ENCODE measurements around the gene ERC2. TPM values are rescaled to one million over a fixed set of nuclear protein-coding genes. Genes with fewer than 3 reads are reported as not detected.

Gene ERC2
- total RNA-seq, 6 donors from 2014 or later = 0.67 to 14.7 (median 1.3) TPM

GRCh38 chr3:55955891-55956477, 512.3 kb downstream of the ERC2 start:
- H3K4me1 ChIP-seq = no peaks in the 10 kb centered on the region
- H3K27ac ChIP-seq = no peak overlapping the region
- no peaks in the 10 kb centered on the region for H3K36me3 ChIP-seq
- no peaks in the 10 kb centered on the region for H3K27me3 ChIP-seq
- no peak for ATAC-seq (ENCODE audit: low FRiP score in 2 of 2)
- 76 to 78% methylated on average over 4 of the region's 4 CpGs for WGBS, 2 donors
- no peaks in the 10 kb centered on the region for H3K9me3 ChIP-seq
- no peak overlapping the region for H3K4me3 ChIP-seq
- TF ChIP-seq CTCF (IDR thresholded peaks at IDR 0.05) (no peak), EP300 (IDR thresholded peaks at IDR 0.05) (no peak), POLR2AphosphoS5 (IDR thresholded peaks at IDR 0.05) (no peak), POLR2A (IDR thresholded peaks at IDR 0.05) (no peak)
- no peak for DNase-seq

GRCh38 chr3:55951388-55951787, 516.9 kb downstream of the ERC2 start:
- 77 to 82% methylated on average over 4 of the region's 4 CpGs for WGBS, 2 donors
- H3K36me3 ChIP-seq = no peaks in the 10 kb centered on the region
- DNase-seq (no peak), ATAC-seq (ENCODE audit: low FRiP score in 2 of 2) (no peak)
- no peaks in the 10 kb centered on the region for H3K27me3 ChIP-seq
- H3K4me1 ChIP-seq = no peaks in the 10 kb centered on the region
- no peak for TF ChIP-seq POLR2AphosphoS5 (IDR thresholded peaks at IDR 0.05)
- TF ChIP-seq POLR2A (IDR thresholded peaks at IDR 0.05) = no peak
- no peak for TF ChIP-seq EP300 (IDR thresholded peaks at IDR 0.05)
- no peak for TF ChIP-seq CTCF (IDR thresholded peaks at IDR 0.05)
- H3K27ac ChIP-seq = no peak overlapping the region
- no peak overlapping the region for H3K4me3 ChIP-seq
- H3K9me3 ChIP-seq = no peaks in the 10 kb centered on the region

GRCh38 chr3:55947406-55947805, 520.9 kb downstream of the ERC2 start:
- H3K9me3 ChIP-seq = no peaks in the 10 kb centered on the region
- no peak for DNase-seq
- ATAC-seq (ENCODE audit: low FRiP score in 2 of 2) = no peak
- no peak for TF ChIP-seq EP300 (IDR thresholded peaks at IDR 0.05)
- no peak for TF ChIP-seq CTCF (IDR thresholded peaks at IDR 0.05)
- TF ChIP-seq POLR2A (IDR thresholded peaks at IDR 0.05) = no peak
- TF ChIP-seq POLR2AphosphoS5 (IDR thresholded peaks at IDR 0.05) = no peak
- H3K4me1 ChIP-seq = no peaks in the 10 kb centered on the region
- 76 to 77% methylated on average over 5 of the region's 5 CpGs for WGBS, 2 donors
- H3K36me3 ChIP-seq = no peaks in the 10 kb centered on the region
- no peak overlapping the region for H3K4me3 ChIP-seq
- no peaks in the 10 kb centered on the region for H3K27me3 ChIP-seq
- no peak overlapping the region for H3K27ac ChIP-seq

- H3K9me3 ChIP-seq = no peaks in the 10 kb centered on the region
- DNase-seq (no peak), ATAC-seq (ENCODE audit: low FRiP score in 2 of 2) (no peak)
- TF ChIP-seq EP300 (IDR thresholded peaks at IDR 0.05) (no peak), CTCF (IDR thresholded peaks at IDR 0.05) (no peak), POLR2AphosphoS5 (IDR thresholded peaks at IDR 0.05) (no peak)
- H3K27ac ChIP-seq = no peak overlapping the region
- H3K36me3 ChIP-seq = no peaks in the 10 kb centered on the region
- H3K27me3 ChIP-seq = no peaks in the 10 kb centered on the region
- no peak overlapping the region for H3K4me3 ChIP-seq
- WGBS, 2 donors = 69 to 75% methylated on average over 4 of the region's 4 CpGs
- H3K4me1 ChIP-seq = no peaks in the 10 kb centered on the region
Measured at GRCh38 chr3:55946574-55947160, 521.6 kb downstream of the ERC2 start.

GRCh38 chr3:55942868-55943267, 525.4 kb downstream of the ERC2 start:
- Histone ChIP-seq H3K27me3 (no peaks in the 10 kb centered on the region), H3K9me3 (no peaks in the 10 kb centered on the region), H3K27ac (no peak overlapping the region), H3K4me3 (no peak overlapping the region), H3K4me1 (no peaks in the 10 kb centered on the region), H3K36me3 (no peaks in the 10 kb centered on the region)
- TF ChIP-seq POLR2AphosphoS5 (IDR thresholded peaks at IDR 0.05) = no peak
- TF ChIP-seq CTCF (IDR thresholded peaks at IDR 0.05) = no peak
- ATAC-seq (ENCODE audit: low FRiP score in 2 of 2) = no peak
- DNase-seq = no peak
- WGBS, 2 donors = 79 to 85% methylated on average over 2 of the region's 2 CpGs

Measured in upper lobe of left lung (tissue), 6 donors.